RWPE2 (cell line): Measurements from ENCODE around the gene BRAF.
"Not testable (repeated sequence)": the region's sequence is repeated elsewhere in the genome, so short reads cannot be mapped to it uniquely, and the experiment has no call there.

Experiments
- ATAC-seq: fragments of 200-7000 bp; cut with Tn5 transposase; 3 replicates; pipeline ENCODE4 v1.9.1; 2021; ENCODE audit warnings: low read depth
- DNase-seq: peaks from one replicate; pipeline ENCODE4 v3.0.0-alpha.2; 2020; ENCODE audit warnings: low spot score
- H3K27ac ChIP-seq: fragments of 450-650 bp; 2 replicates; pipeline ENCODE4 v1.5.1; 2017; ENCODE audit warnings: mild to moderate bottlenecking; ENCODE audit not compliant: poor library complexity, severe bottlenecking
- H3K27me3 ChIP-seq: fragments of 250-450 bp; sonication (Bioruptor Pico); 2 replicates; pipeline ENCODE4 v1.5.1; 2021; ENCODE audit warnings: mild to moderate bottlenecking, moderate library complexity; ENCODE audit not compliant: insufficient read depth, poor library complexity, severe bottlenecking
- H3K36me3 ChIP-seq: fragments of 250-450 bp; sonication (Bioruptor Pico); 2 replicates; pipeline ENCODE4 v1.5.1; 2020; ENCODE audit warnings: low read depth, mild to moderate bottlenecking, moderate library complexity
- H3K4me1 ChIP-seq: fragments of 250-450 bp; sonication (Bioruptor Pico); 2 replicates; pipeline ENCODE4 v1.5.1; 2021; ENCODE audit warnings: mild to moderate bottlenecking, moderate library complexity; ENCODE audit not compliant: insufficient read depth, poor library complexity, severe bottlenecking
- H3K4me3 ChIP-seq: fragments of 250-450 bp; sonication (Bioruptor Pico); 2 replicates; pipeline ENCODE4 v1.5.1; 2021; ENCODE audit warnings: mild to moderate bottlenecking, moderate library complexity; ENCODE audit not compliant: severe bottlenecking
- H3K9me3 ChIP-seq: fragments of 250-450 bp; sonication (Bioruptor Pico); 2 replicates; pipeline ENCODE4 v1.5.1; 2021; ENCODE audit warnings: mild to moderate bottlenecking, moderate library complexity; ENCODE audit not compliant: severe bottlenecking
- CTCF ChIP-seq: fragments of 450-650 bp; IDR thresholded peaks from one replicate; pipeline ENCODE4 v1.5.1; 2017; ENCODE audit warnings: mild to moderate bottlenecking, moderate library complexity; ENCODE audit not compliant: poor library complexity, severe bottlenecking

Gene BRAF

GRCh38 chr7:140746751-140747150 is 178.0 kb downstream of the BRAF start:
- DNase-seq, result no peak
- ATAC-seq, result no peak
- H3K4me1 ChIP-seq, result no peaks in the 10 kb centered on the region

GRCh38 chr7:140745266-140746058 is 179.3 kb downstream of the BRAF start:
- no peak overlapping the region for H3K4me3 ChIP-seq
- no peaks in the 10 kb centered on the region for H3K27me3 ChIP-seq
- TF ChIP-seq CTCF, result no peak
- ATAC-seq (no peak), DNase-seq (no peak)
- no peak overlapping the region for H3K27ac ChIP-seq
- H3K9me3 ChIP-seq, result no peaks in the 10 kb centered on the region
- peaks cover 4% of the 10 kb centered on the region; the same call in 1 of the 2 replicates for H3K36me3 ChIP-seq
- no peaks in the 10 kb centered on the region for H3K4me1 ChIP-seq

More at GRCh38 chr7:140746751-140747150, 178.0 kb downstream of the BRAF start:
- Histone ChIP-seq H3K27ac (no peak overlapping the region), H3K36me3 (peaks cover 4% of the 10 kb centered on the region; the same call in 1 of the 2 replicates), H3K27me3 (no peaks in the 10 kb centered on the region), H3K9me3 (no peaks in the 10 kb centered on the region), H3K4me3 (no peak overlapping the region)
- no peak for TF ChIP-seq CTCF

GRCh38 chr7:140744005-140744404 is 180.7 kb downstream of the BRAF start:
- no peaks in the 10 kb centered on the region for H3K27me3 ChIP-seq
- no peak overlapping the region for H3K27ac ChIP-seq
- H3K4me1 ChIP-seq, result no peaks in the 10 kb centered on the region
- no peak for TF ChIP-seq CTCF
- peaks cover 8% of the 10 kb centered on the region; the same call in 1 of the 2 replicates for H3K36me3 ChIP-seq
- ATAC-seq (no peak), DNase-seq (no peak)
- H3K9me3 ChIP-seq, result no peaks in the 10 kb centered on the region
- H3K4me3 ChIP-seq, result no peak overlapping the region

GRCh38 chr7:140743255-140743654 is 181.5 kb downstream of the BRAF start:
- not testable (repeated sequence) for ATAC-seq, H3K4me3 ChIP-seq, DNase-seq, H3K27ac ChIP-seq, H3K9me3 ChIP-seq, H3K27me3 ChIP-seq, H3K4me1 ChIP-seq, H3K36me3 ChIP-seq

DNA sequence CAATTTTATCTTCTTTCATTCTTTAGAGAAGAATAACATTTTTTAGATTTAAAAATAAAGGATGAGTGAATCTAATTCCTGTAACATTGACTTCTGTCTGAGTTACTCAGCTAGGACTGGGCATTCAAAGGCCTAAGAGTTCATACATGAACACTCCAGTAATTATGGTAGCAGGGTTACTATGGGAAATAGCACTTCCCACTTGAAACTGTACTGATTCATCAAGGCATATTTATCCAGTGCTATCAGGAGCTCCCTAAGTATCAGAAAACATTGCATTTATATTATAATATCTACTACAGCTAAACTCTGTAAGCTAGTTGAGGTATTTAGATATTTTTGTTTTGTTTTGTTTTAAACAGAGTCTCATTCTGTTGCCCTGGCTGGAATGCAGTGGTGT is 186.4 kb downstream of the BRAF start:
- peaks cover 22% of the 10 kb centered on the region; the same call in 1 of the 2 replicates for H3K36me3 ChIP-seq
- no peak overlapping the region for H3K4me3 ChIP-seq
- no peaks in the 10 kb centered on the region for H3K27me3 ChIP-seq
- no peak for DNase-seq
- H3K9me3 ChIP-seq, result no peaks in the 10 kb centered on the region
- no peak for TF ChIP-seq CTCF
- no peaks in the 10 kb centered on the region for H3K4me1 ChIP-seq
- no peak for ATAC-seq
- H3K27ac ChIP-seq, result no peak overlapping the region
